Osteoblast (primary cell): ENCODE data around the gene GNL3. TPM values are rescaled to one million over a fixed set of nuclear protein-coding genes. Genes with fewer than 3 reads are reported as not detected.

Experiments used
- DNase-seq: peaks from one replicate; pipeline ENCODE4 v3.0.0; 2011; ENCODE audit warnings: low spot score, mixed read lengths; ENCODE audit not compliant: insufficient read length; ENCODE audit errors: missing footprints
- H2AFZ ChIP-seq: 2 replicates; pipeline ENCODE4 v1.6.0; 2011; ENCODE audit warnings: mild to moderate bottlenecking, low read length
- H3K27ac ChIP-seq: 2 replicates; pipeline ENCODE4 v1.5.1; 2011; ENCODE audit warnings: mild to moderate bottlenecking, low read depth, low read length, moderate library complexity
- H3K27me3 ChIP-seq: 2 replicates; pipeline ENCODE4 v1.6.0; 2012; ENCODE audit warnings: mild to moderate bottlenecking, control low read depth, inconsistent platforms, low read length, moderate library complexity; ENCODE audit not compliant: insufficient read depth
- H3K36me3 ChIP-seq: 2 replicates; pipeline ENCODE4 v1.5.1; 2011; ENCODE audit warnings: mild to moderate bottlenecking, low read length, control low read depth, moderate library complexity; ENCODE audit not compliant: insufficient read depth
- H3K4me1 ChIP-seq: 2 replicates; pipeline ENCODE4 v1.5.1; 2011; ENCODE audit warnings: mild to moderate bottlenecking, low read length, control low read depth, moderate library complexity; ENCODE audit not compliant: insufficient read depth
- H3K4me2 ChIP-seq: 2 replicates; pipeline ENCODE4 v1.6.0; 2011; ENCODE audit warnings: mild to moderate bottlenecking, low read length; ENCODE audit not compliant: insufficient read depth
- H3K4me3 ChIP-seq: fragments of 200-600 bp; sonication (generic); 3 replicates; pipeline ENCODE4 v1.5.1; 2012; ENCODE audit warnings: mild to moderate bottlenecking, low read length, inconsistent platforms; ENCODE audit not compliant: insufficient read depth
- H3K79me2 ChIP-seq: 2 replicates; pipeline ENCODE4 v1.6.0; 2012; ENCODE audit warnings: mild to moderate bottlenecking, low read length, control low read depth, inconsistent platforms; ENCODE audit not compliant: insufficient read depth
- H3K9me3 ChIP-seq: 2 replicates; pipeline ENCODE4 v1.5.1; 2011; ENCODE audit warnings: low read depth, low read length, control low read depth
- H4K20me1 ChIP-seq: 2 replicates; pipeline ENCODE4 v1.6.0; 2012; ENCODE audit warnings: mild to moderate bottlenecking, low read length, control low read depth; ENCODE audit not compliant: insufficient read depth
- small RNA-seq: library from RNA; depleted of rRNA; stranded (forward); fragments of <200 nt; gene quantifications from one replicate; pipeline ENCODE3, GENCODE V24; 2012
- total RNA-seq: library from RNA; depleted of rRNA; stranded (reverse); fragments of >200 nt; gene quantifications from 2 replicates; pipeline ENCODE4 v1.2.3, GENCODE V29; 2012
- TF ChIP-seq, protein P1 (sequence below): IDR thresholded peaks from 2 replicates; pipeline ENCODE4 v1.5.1; 2011; ENCODE audit warnings: mild to moderate bottlenecking, low read depth, low read length, moderate library complexity; ENCODE audit errors: extremely low read depth

The GNL3 gene
- total RNA-seq, 1 donor: 129 TPM

DNA sequence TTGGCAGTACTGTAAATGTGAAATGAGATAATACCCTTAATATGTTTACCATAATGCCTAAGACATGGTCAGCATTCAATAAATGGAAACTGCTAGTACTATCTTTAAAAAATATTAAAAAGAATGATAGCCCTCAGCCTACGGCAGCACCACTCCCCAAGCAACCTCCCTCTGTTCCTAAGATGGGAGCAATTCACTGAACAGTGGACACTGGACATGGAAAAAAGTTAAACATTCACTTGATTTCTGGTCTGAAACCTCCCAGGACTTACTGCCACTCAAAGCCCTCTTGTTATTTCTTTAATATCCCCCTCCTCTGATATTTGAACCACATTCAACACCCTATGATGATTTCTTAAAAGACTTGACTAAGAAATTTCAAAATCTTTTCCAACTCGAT lies 57.9 kb downstream of the GNL3 start:
- Histone ChIP-seq H4K20me1 (no peaks in the 10 kb centered on the region), H3K36me3 (peaks cover 44% of the 10 kb centered on the region)

More for the DNA sequence above, 57.9 kb downstream of the GNL3 start:
- Histone ChIP-seq H3K4me1 (no peaks in the 10 kb centered on the region), H3K79me2 (no peaks in the 10 kb centered on the region), H3K9me3 (no peaks in the 10 kb centered on the region), H3K27me3 (no peaks in the 10 kb centered on the region), H3K27ac (no peak overlapping the region), H3K4me3 (no peak overlapping the region), H2AFZ (no peak overlapping the region), H3K4me2 (no peak overlapping the region)
- DNase-seq: no peak
- TF ChIP-seq, protein P1, sequence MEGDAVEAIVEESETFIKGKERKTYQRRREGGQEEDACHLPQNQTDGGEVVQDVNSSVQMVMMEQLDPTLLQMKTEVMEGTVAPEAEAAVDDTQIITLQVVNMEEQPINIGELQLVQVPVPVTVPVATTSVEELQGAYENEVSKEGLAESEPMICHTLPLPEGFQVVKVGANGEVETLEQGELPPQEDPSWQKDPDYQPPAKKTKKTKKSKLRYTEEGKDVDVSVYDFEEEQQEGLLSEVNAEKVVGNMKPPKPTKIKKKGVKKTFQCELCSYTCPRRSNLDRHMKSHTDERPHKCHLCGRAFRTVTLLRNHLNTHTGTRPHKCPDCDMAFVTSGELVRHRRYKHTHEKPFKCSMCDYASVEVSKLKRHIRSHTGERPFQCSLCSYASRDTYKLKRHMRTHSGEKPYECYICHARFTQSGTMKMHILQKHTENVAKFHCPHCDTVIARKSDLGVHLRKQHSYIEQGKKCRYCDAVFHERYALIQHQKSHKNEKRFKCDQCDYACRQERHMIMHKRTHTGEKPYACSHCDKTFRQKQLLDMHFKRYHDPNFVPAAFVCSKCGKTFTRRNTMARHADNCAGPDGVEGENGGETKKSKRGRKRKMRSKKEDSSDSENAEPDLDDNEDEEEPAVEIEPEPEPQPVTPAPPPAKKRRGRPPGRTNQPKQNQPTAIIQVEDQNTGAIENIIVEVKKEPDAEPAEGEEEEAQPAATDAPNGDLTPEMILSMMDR: no peak

Small RNA genes lying within 50 kb of the gene (small RNA-seq; reads per million reads assigned to genes)
- gene AC006254.2 (not detected), gene RF00569 (4,349 reads per million, percentile 100 among the genes with 10 or more reads in this experiment), gene RF01183 (not detected), gene SNORD19 (not detected), gene SNORD19B (not detected), gene SNORD69 (412 reads per million, percentile 98 among the genes with 10 or more reads in this experiment)

Other genes with a start within 250 kb of the GNL3 start
- gene SEMA3G, start 240.9 kb upstream of the GNL3 start, total RNA-seq: under 0.01 TPM in 1 of 2 replicates, not detected in the other
- gene TNNC1, start 232.0 kb upstream of the GNL3 start, total RNA-seq: 0.29 and 0.36 TPM in 2 replicates
- 72.2 and 83.2 TPM in 2 replicates for gene NISCH, start 230.4 kb upstream of the GNL3 start, total RNA-seq
- gene STAB1, start 190.7 kb upstream of the GNL3 start, total RNA-seq: 0.59 and 1.1 TPM in 2 replicates
- 45.4 and 52.5 TPM in 2 replicates for gene NT5DC2, start 152.2 kb upstream of the GNL3 start, total RNA-seq
- gene UQCC5, start 149.4 kb upstream of the GNL3 start, total RNA-seq: 6.5 and 8.3 TPM in 2 replicates
- gene PBRM1, start 119 bp upstream of the GNL3 start, total RNA-seq: 96.1 and 100 TPM in 2 replicates
- 98.8 and 103 TPM in 2 replicates for gene GLT8D1, start 19.8 kb downstream of the GNL3 start, total RNA-seq
- 60.1 and 67.0 TPM in 2 replicates for gene SPCS1, start 20.1 kb downstream of the GNL3 start, total RNA-seq
- 22.7 and 24.6 TPM in 2 replicates for gene NEK4, start 84.9 kb downstream of the GNL3 start, total RNA-seq
- gene ITIH1, start 91.6 kb downstream of the GNL3 start, total RNA-seq: not detected in 2 replicates
- under 0.01 TPM in 1 of 2 replicates, not detected in the other for gene ITIH3, start 108.8 kb downstream of the GNL3 start, total RNA-seq
- 2.5 and 3.5 TPM in 2 replicates for gene ITIH4, start 144.6 kb downstream of the GNL3 start, total RNA-seq
- gene MUSTN1, start 149.0 kb downstream of the GNL3 start, total RNA-seq: 1.4 TPM in 1 of 2 replicates, not detected in the other
- 11.5 and 18.5 TPM in 2 replicates for gene STIMATE, start 211.5 kb downstream of the GNL3 start, total RNA-seq